ENCODE data around the gene LMBRD1. TPM values are rescaled to one million over a fixed set of nuclear protein-coding genes. Genes with fewer than 3 reads are reported as not detected.

The LMBRD1 gene
- total and polyA plus RNA-seq, 3 experiments from 2014 or later, result 16.2 to 45.5 (median 17.3) TPM

GRCh38 chr6:69784595-69785377 lies 12.0 kb downstream of the LMBRD1 start:
- ChIA-PET POLR2A (no interaction called here), CTCF (interaction anchor here (1.7 kb wide), 1 partner anchor 13 kb away, joined by 7 read pairs; no protein-coding TSS in a partner anchor)
- Mint-ChIP-seq H3K27ac (peak overlapping the region in 5 of 8 donors; percentile 0 to 42 (median 9)), H3K9me3 (no peaks in the 10 kb centered on the region), H3K27me3 (no peaks in the 10 kb centered on the region), H3K4me3 (peak overlapping the region in 1 of 7 donors; percentile 7), H3K4me1 (peaks cover 43 to 84% (median 68%) of the 10 kb centered on the region in 3 donors), H3K36me3 (peaks cover 0 to 48% (median 13%) of the 10 kb centered on the region in 3 donors)
- Histone ChIP-seq H3K4me1 (ENCODE audit: insufficient read depth, low read length) (peaks cover 20% of the 10 kb centered on the region), H3K27me3 (ENCODE audit: insufficient read depth, low read length, poor library complexity, severe bottlenecking) (no peaks in the 10 kb centered on the region), H3K36me3 (ENCODE audit: insufficient read depth, low read length) (peaks cover 13% of the 10 kb centered on the region), H3K9me3 (ENCODE audit: low read length) (no peaks in the 10 kb centered on the region), H3K27ac (ENCODE audit: low read depth, low read length) (no peak overlapping the region), H3K4me3 (ENCODE audit: low read length) (no peak overlapping the region)
- no peak for DNase-seq

DNA sequence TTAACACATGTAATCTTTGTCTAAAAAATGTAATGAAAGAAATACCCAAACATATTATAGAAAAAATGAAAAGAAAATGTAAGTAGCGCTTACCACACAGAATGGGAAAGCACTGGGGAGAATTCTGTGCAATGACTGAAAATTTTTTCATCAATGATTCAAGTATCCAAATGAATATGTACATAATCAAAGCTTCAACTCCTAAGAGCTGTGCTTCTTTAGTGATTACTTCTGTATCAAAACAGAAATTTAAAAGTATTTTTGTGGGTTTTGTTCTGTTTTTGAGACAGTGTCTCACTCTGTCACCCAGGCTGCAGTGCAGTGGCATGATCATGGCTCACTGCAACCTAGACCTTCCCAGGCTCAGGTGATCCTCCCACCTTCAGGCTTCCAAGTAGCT lies 13.7 kb downstream of the LMBRD1 start:
- POLR2A ChIA-PET, result no interaction called here
- Mint-ChIP-seq H3K4me1 (peaks cover 41 to 80% (median 65%) of the 10 kb centered on the region in 3 donors), H3K9me3 (no peaks in the 10 kb centered on the region), H3K36me3 (peaks cover 0 to 48% (median 11%) of the 10 kb centered on the region in 3 donors), H3K4me3 (no peak overlapping the region), H3K27ac (peak overlapping the region in 1 of 8 donors; percentile 51), H3K27me3 (no peaks in the 10 kb centered on the region)
- CTCF ChIA-PET, result no interaction called here
- no peaks in the 10 kb centered on the region for H3K9me3 ChIP-seq (ENCODE audit: low read length)
- peaks cover 11% of the 10 kb centered on the region for H3K36me3 ChIP-seq (ENCODE audit: insufficient read depth, low read length)
- H3K4me1 ChIP-seq (ENCODE audit: insufficient read depth, low read length), result peaks cover 20% of the 10 kb centered on the region
- no peak for DNase-seq
- H3K27ac ChIP-seq (ENCODE audit: low read depth, low read length), result no peak overlapping the region
- H3K27me3 ChIP-seq (ENCODE audit: insufficient read depth, low read length, poor library complexity, severe bottlenecking), result no peaks in the 10 kb centered on the region
- no peak overlapping the region for H3K4me3 ChIP-seq (ENCODE audit: low read length)

GRCh38 chr6:69780585-69781178 lies 16.1 kb downstream of the LMBRD1 start:
- peaks cover 5 to 62% (median 18%) of the 10 kb centered on the region in 3 donors for H3K36me3 Mint-ChIP-seq
- Histone ChIP-seq H3K27me3 (ENCODE audit: insufficient read depth, low read length, poor library complexity, severe bottlenecking) (no peaks in the 10 kb centered on the region), H3K36me3 (ENCODE audit: insufficient read depth, low read length) (peaks cover 12% of the 10 kb centered on the region), H3K27ac (ENCODE audit: low read depth, low read length) (no peak overlapping the region), H3K9me3 (ENCODE audit: low read length) (no peaks in the 10 kb centered on the region), H3K4me1 (ENCODE audit: insufficient read depth, low read length) (peaks cover 21% of the 10 kb centered on the region), H3K4me3 (ENCODE audit: low read length) (no peak overlapping the region)
- H3K27me3 Mint-ChIP-seq, result no peaks in the 10 kb centered on the region
- peak overlapping the region in 3 of 8 donors; percentile 7 to 36 (median 22) for H3K27ac Mint-ChIP-seq
- ChIA-PET CTCF (interaction anchor here (2.3 kb wide), 1 partner anchor 16 kb away, joined by 7 read pairs; no protein-coding TSS in a partner anchor), POLR2A (no interaction called here)
- H3K9me3 Mint-ChIP-seq, result no peaks in the 10 kb centered on the region
- peaks cover 38 to 83% (median 69%) of the 10 kb centered on the region in 3 donors for H3K4me1 Mint-ChIP-seq
- no peak overlapping the region for H3K4me3 Mint-ChIP-seq
- no peak for DNase-seq

GRCh38 chr6:69775941-69776340 lies 20.9 kb downstream of the LMBRD1 start:
- Histone ChIP-seq H3K27ac (ENCODE audit: low read depth, low read length) (no peak overlapping the region), H3K27me3 (ENCODE audit: insufficient read depth, low read length, poor library complexity, severe bottlenecking) (no peaks in the 10 kb centered on the region), H3K4me1 (ENCODE audit: insufficient read depth, low read length) (peaks cover 14% of the 10 kb centered on the region), H3K36me3 (ENCODE audit: insufficient read depth, low read length) (peaks cover 26% of the 10 kb centered on the region), H3K4me3 (ENCODE audit: low read length) (no peak overlapping the region), H3K9me3 (ENCODE audit: low read length) (no peaks in the 10 kb centered on the region)
- no peak for DNase-seq
- no peak overlapping the region for H3K27ac Mint-ChIP-seq
- ChIA-PET CTCF (no interaction called here), POLR2A (no interaction called here)
- H3K27me3 Mint-ChIP-seq, result peaks cover 0 to 1% of the 10 kb centered on the region in 2 donors
- H3K4me3 Mint-ChIP-seq, result no peak overlapping the region
- peaks cover 31 to 80% (median 33%) of the 10 kb centered on the region in 3 donors for H3K36me3 Mint-ChIP-seq
- peaks cover 50 to 81% (median 71%) of the 10 kb centered on the region in 3 donors for H3K4me1 Mint-ChIP-seq
- H3K9me3 Mint-ChIP-seq, result no peaks in the 10 kb centered on the region

GRCh38 chr6:69775585-69775849 lies 21.3 kb downstream of the LMBRD1 start:
- H3K4me3 Mint-ChIP-seq, result no peak overlapping the region
- peaks cover 46 to 81% (median 67%) of the 10 kb centered on the region in 3 donors for H3K4me1 Mint-ChIP-seq
- ChIA-PET CTCF (no interaction called here), POLR2A (no interaction called here)
- peaks cover 29 to 79% (median 35%) of the 10 kb centered on the region in 3 donors for H3K36me3 Mint-ChIP-seq
- H3K4me1 ChIP-seq (ENCODE audit: insufficient read depth, low read length), result peaks cover 14% of the 10 kb centered on the region
- H3K9me3 Mint-ChIP-seq, result no peaks in the 10 kb centered on the region
- H3K9me3 ChIP-seq (ENCODE audit: low read length), result no peaks in the 10 kb centered on the region
- H3K27ac Mint-ChIP-seq, result no peak overlapping the region
- no peak overlapping the region for H3K4me3 ChIP-seq (ENCODE audit: low read length)
- H3K36me3 ChIP-seq (ENCODE audit: insufficient read depth, low read length), result peaks cover 22% of the 10 kb centered on the region
- no peak for DNase-seq
- peaks cover 0 to 1% of the 10 kb centered on the region in 2 donors for H3K27me3 Mint-ChIP-seq
- H3K27ac ChIP-seq (ENCODE audit: low read depth, low read length), result no peak overlapping the region
- no peaks in the 10 kb centered on the region for H3K27me3 ChIP-seq (ENCODE audit: insufficient read depth, low read length, poor library complexity, severe bottlenecking)

DNA sequence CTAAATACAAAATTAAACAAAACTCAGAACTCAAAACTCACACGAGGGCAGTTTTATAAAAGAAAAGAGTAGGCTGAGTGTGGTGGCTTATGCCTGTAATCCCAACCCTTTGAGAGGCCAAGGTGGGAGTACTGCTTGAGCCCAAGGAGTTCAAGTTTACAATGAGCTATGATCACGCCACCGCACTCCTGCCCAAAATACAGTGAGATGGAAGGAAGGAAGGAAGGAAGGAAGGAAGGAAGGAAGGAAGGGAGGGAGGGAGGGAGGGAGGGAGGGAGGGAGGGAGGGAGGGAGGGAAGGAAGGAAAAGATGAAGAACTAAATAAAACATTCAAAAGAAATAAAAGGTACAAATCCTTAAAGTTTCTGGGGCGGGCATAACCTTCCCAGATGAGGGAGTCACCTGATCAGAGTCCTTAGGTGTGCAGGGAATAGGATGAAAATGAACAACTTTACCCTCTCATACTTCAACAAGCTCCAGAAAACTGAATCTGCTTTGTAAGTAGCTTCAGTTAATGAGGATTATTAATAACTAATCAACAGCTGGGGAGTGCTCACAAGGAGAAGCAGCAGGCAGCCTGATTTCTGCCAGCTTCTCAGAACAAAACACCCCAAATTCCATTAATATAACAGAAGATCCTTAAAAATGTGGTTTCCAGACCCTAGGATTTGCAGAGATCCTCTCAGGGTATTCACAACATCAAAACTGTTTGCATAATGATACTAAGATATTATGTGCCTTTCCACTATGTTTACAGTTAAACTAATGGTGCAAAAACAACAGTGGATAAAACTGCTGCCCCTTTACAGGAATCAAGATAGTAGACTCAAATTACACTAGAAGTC lies 21.8 kb downstream of the LMBRD1 start:
- H3K27me3 ChIP-seq (ENCODE audit: insufficient read depth, low read length, poor library complexity, severe bottlenecking), result no peaks in the 10 kb centered on the region
- Mint-ChIP-seq H3K27me3 (peaks cover 0 to 1% of the 10 kb centered on the region in 2 donors), H3K4me3 (peak overlapping the region in 1 of 7 donors; percentile 6), H3K27ac (no peak overlapping the region), H3K36me3 (peaks cover 25 to 79% (median 41%) of the 10 kb centered on the region in 3 donors), H3K4me1 (peaks cover 46 to 81% (median 65%) of the 10 kb centered on the region in 3 donors), H3K9me3 (no peaks in the 10 kb centered on the region)
- H3K4me3 ChIP-seq (ENCODE audit: low read length), result no peak overlapping the region
- no peaks in the 10 kb centered on the region for H3K9me3 ChIP-seq (ENCODE audit: low read length)
- peaks cover 17% of the 10 kb centered on the region for H3K36me3 ChIP-seq (ENCODE audit: insufficient read depth, low read length)
- no peak overlapping the region for H3K27ac ChIP-seq (ENCODE audit: low read depth, low read length)
- H3K4me1 ChIP-seq (ENCODE audit: insufficient read depth, low read length), result peaks cover 14% of the 10 kb centered on the region
- DNase-seq, result no peak
- POLR2A ChIA-PET, result no interaction called here
- CTCF ChIA-PET, result no interaction called here

DNA sequence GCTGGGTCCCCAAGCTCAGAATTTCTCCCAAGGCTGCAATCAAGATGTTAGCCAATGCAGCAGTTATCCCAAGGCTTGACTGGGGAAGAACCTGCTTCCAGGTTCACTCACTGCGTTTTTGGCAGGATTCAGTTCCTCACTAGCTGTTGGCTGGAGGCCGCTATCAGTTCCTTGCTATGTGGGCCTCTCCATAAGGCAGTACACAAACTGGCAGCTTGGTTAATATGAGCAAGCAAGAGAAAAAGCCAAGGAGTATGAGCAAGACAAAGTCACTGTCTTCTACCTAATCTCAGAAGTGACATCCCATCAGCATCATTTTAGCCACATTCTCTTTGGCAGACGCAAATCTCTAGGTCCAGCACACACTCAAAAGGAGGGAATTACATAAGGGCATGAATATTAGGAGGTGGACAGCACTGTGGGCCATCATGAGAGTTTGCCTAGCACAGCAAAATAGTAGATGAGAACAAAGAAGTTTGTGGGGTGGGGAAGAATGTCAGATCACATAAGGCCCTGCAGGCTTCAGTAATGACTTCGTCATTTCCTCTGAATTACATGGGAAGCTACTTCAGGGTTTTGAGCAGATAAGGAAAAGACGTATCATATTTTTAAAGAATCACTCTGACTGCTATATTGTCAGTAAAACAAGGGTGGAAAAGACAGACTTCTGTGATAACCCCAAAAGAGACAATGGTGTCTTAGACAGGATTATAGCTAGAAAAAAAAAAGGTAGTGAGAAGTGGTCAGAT lies 25.5 kb downstream of the LMBRD1 start:
- no peaks in the 10 kb centered on the region for H3K9me3 ChIP-seq (ENCODE audit: low read length)
- Mint-ChIP-seq H3K36me3 (peaks cover 24 to 62% (median 46%) of the 10 kb centered on the region in 3 donors), H3K27me3 (peaks cover 0 to 1% of the 10 kb centered on the region in 2 donors), H3K4me3 (no peak overlapping the region), H3K4me1 (peaks cover 44 to 78% (median 68%) of the 10 kb centered on the region in 3 donors), H3K27ac (no peak overlapping the region), H3K9me3 (no peaks in the 10 kb centered on the region)
- H3K4me1 ChIP-seq (ENCODE audit: insufficient read depth, low read length), result peaks cover 14% of the 10 kb centered on the region
- POLR2A ChIA-PET, result no interaction called here
- H3K27ac ChIP-seq (ENCODE audit: low read depth, low read length), result no peak overlapping the region
- no peak overlapping the region for H3K4me3 ChIP-seq (ENCODE audit: low read length)
- H3K36me3 ChIP-seq (ENCODE audit: insufficient read depth, low read length), result peaks cover 14% of the 10 kb centered on the region
- H3K27me3 ChIP-seq (ENCODE audit: insufficient read depth, low read length, poor library complexity, severe bottlenecking), result no peaks in the 10 kb centered on the region
- CTCF ChIA-PET, result interaction anchor here (1.3 kb wide), 1 partner anchor 26 kb away, joined by 3 read pairs; no protein-coding TSS in a partner anchor
- no peak for DNase-seq
